Breast epithelium (tissue), 3 donors: ENCODE results near the gene MIXL1.

ENCODE experiments used
- POLR2AphosphoS5 ChIP-seq, 3 donors: sonication (generic); formaldehyde crosslinking; IDR thresholded peaks; one replicate each; pipeline ENCODE4 v1.6.1; 2017; ENCODE audit warnings: antibody characterized with exemption in 3 of 3
- TF ChIP-seq, protein P1 (sequence below), 3 donors: fragments of 450-650 bp; IDR thresholded peaks; one replicate each; pipeline ENCODE4 v1.5.1; 2016 to 2017; ENCODE audit warnings: antibody characterized with exemption in 3 of 3, mild to moderate bottlenecking in 3 of 3, moderate library complexity in 3 of 3

DNA sequence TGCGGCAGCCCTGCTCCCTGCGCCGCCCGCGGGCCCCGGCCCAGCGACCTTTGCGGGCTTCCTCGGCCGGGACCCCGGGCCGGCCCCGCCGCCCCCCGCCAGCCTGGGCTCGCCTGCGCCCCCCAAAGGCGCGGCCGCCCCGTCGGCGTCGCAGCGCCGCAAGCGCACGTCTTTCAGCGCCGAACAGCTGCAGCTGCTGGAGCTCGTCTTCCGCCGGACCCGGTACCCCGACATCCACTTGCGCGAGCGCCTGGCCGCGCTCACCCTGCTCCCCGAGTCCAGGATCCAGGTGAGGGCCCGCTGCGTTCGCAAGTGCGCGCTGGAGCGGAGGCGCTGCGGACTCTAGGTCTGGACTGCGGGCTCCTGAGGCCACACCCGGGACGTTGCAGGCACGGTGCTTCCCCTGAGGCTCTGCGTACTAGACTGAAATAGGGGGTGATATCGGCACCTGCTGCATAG, 351 bp downstream of the MIXL1 start:
- TF ChIP-seq, protein P1, sequence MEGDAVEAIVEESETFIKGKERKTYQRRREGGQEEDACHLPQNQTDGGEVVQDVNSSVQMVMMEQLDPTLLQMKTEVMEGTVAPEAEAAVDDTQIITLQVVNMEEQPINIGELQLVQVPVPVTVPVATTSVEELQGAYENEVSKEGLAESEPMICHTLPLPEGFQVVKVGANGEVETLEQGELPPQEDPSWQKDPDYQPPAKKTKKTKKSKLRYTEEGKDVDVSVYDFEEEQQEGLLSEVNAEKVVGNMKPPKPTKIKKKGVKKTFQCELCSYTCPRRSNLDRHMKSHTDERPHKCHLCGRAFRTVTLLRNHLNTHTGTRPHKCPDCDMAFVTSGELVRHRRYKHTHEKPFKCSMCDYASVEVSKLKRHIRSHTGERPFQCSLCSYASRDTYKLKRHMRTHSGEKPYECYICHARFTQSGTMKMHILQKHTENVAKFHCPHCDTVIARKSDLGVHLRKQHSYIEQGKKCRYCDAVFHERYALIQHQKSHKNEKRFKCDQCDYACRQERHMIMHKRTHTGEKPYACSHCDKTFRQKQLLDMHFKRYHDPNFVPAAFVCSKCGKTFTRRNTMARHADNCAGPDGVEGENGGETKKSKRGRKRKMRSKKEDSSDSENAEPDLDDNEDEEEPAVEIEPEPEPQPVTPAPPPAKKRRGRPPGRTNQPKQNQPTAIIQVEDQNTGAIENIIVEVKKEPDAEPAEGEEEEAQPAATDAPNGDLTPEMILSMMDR (IDR thresholded peaks at IDR 0.05): no peak
- TF ChIP-seq POLR2AphosphoS5 (IDR thresholded peaks at IDR 0.05): no peak
